SK-N-SH treated with all-trans-retinoic acid at 6 μM for 48 hours (cell line): Measurements from ENCODE around the gene RAD51B.

Source experiments
- ISL1 ChIP-seq: fragments of 250-450 bp; sonication (Bioruptor Pico); IDR thresholded peaks from 2 replicates; pipeline ENCODE4 v2.1.2; 2022; ENCODE audit warnings: mild to moderate bottlenecking, moderate library complexity
- PATZ1 ChIP-seq: fragments of 250-450 bp; sonication (Bioruptor Pico); IDR thresholded peaks from 2 replicates; pipeline ENCODE4 v1.8.0; 2020; ENCODE audit warnings: mild to moderate bottlenecking, moderate library complexity, borderline replicate concordance
- POU6F1 ChIP-seq: fragments of 250-450 bp; sonication (Bioruptor Pico); IDR thresholded peaks from 2 replicates; pipeline ENCODE4 v1.8.0; 2021; ENCODE audit warnings: low read depth, mild to moderate bottlenecking, moderate library complexity, borderline replicate concordance
- RARB ChIP-seq: fragments of 250-450 bp; sonication (Bioruptor Pico); IDR thresholded peaks from 2 replicates; pipeline ENCODE4 v1.8.0; 2021; ENCODE audit warnings: mild to moderate bottlenecking, moderate library complexity
- SNAI2 ChIP-seq: fragments of 250-450 bp; sonication (Bioruptor Pico); IDR thresholded peaks from 2 replicates; pipeline ENCODE4 v1.5.0; 2020; ENCODE audit warnings: mild to moderate bottlenecking, moderate library complexity
- TCF4 ChIP-seq: fragments of 250-450 bp; sonication (Bioruptor Pico); IDR thresholded peaks from 2 replicates; pipeline ENCODE4 v1.8.0; 2021; ENCODE audit warnings: mild to moderate bottlenecking, moderate library complexity, borderline replicate concordance
- TOX ChIP-seq: fragments of 250-450 bp; sonication (Bioruptor Pico); IDR thresholded peaks from 2 replicates; pipeline ENCODE4 v1.8.0; 2021; ENCODE audit warnings: mild to moderate bottlenecking, moderate library complexity, borderline replicate concordance
- TSHZ2 ChIP-seq: fragments of 250-450 bp; sonication (Bioruptor Pico); IDR thresholded peaks from 2 replicates; pipeline ENCODE4 v1.5.0; 2020; ENCODE audit warnings: mild to moderate bottlenecking, moderate library complexity
- ZFP3 ChIP-seq: fragments of 250-450 bp; sonication (Bioruptor Pico); IDR thresholded peaks from 2 replicates; pipeline ENCODE4 v1.5.0; 2020; ENCODE audit warnings: mild to moderate bottlenecking, moderate library complexity
- ZFP30 ChIP-seq: fragments of 450-650 bp; formaldehyde crosslinking; IDR thresholded peaks from 2 replicates; pipeline ENCODE4 v1.5.0; 2022; ENCODE audit warnings: mild to moderate bottlenecking, moderate library complexity
- ZNF70 ChIP-seq: fragments of 450-650 bp; formaldehyde crosslinking; IDR thresholded peaks from 2 replicates; pipeline ENCODE4 v1.5.0; 2020; ENCODE audit warnings: mild to moderate bottlenecking, moderate library complexity
- ZNF8 ChIP-seq: fragments of 450-650 bp; formaldehyde crosslinking; IDR thresholded peaks from 2 replicates; pipeline ENCODE4 v1.5.0; 2020; ENCODE audit warnings: mild to moderate bottlenecking, moderate library complexity

GRCh38 chr14:68325267-68325807, 505.8 kb downstream of the RAD51B start:
- no peak for TF ChIP-seq ZFP30 (CRISPR knock-in tag)
- TF ChIP-seq TCF4 (CRISPR knock-in tag) = no peak
- no peak for TF ChIP-seq TOX (CRISPR knock-in tag)
- TF ChIP-seq RARB (CRISPR knock-in tag) = no peak
- TF ChIP-seq SNAI2 (CRISPR knock-in tag) = no peak
- TF ChIP-seq TSHZ2 (CRISPR knock-in tag) = no peak
- TF ChIP-seq ISL1 (CRISPR knock-in tag) = no peak
- no peak for TF ChIP-seq ZFP3 (CRISPR knock-in tag)
- no peak for TF ChIP-seq ZNF70 (CRISPR knock-in tag)
- TF ChIP-seq PATZ1 (CRISPR knock-in tag) = no peak
- no peak for TF ChIP-seq ZNF8 (CRISPR knock-in tag)
- no peak for TF ChIP-seq POU6F1 (CRISPR knock-in tag)
